ENCODE measurements around the gene SCOC. TPM values are rescaled to one million over a fixed set of nuclear protein-coding genes. Genes with fewer than 3 reads are reported as not detected.

The SCOC gene
- total RNA-seq, 1 donor from 2014 or later: 170 TPM

DNA sequence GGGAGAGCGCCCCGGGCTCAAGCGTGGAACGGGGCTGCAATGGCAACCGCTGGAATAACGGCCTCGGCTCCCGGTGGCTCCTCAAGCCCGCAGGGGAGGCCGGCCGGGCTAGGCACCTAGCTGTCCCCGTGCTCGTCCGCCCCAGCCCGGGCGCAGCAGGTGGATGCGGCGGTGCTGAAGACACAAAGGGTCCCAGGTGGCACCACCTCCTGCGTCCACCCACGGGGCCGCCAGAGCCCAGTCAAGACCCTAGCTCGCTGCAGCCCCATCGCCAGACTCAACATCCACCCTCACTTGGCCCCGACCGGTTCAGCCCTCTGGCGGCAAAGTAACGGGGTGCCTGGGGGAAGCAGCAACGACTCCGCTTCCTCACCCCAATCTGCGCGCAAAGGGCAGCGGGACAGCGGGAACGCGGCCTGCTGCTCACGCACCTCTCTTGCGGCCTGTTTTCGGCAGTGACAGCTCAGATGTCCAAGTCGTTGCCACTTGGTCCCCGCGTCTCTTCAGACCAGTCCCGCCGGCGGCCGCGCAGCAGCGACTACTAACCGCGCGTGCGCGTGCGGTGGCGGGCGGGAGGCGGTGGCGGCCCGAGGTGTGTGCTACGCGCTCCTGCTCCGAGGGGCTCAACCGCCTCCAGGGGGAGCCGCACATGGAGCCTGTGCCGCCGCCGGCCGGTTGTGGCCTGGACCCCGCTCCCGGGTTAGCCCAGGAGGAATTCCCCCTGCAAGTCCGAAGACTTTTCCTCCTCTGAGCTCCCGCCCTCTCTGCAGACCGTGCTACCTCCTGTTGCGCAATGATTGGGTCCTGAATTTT lies 53.9 kb downstream of the SCOC start, which contains the start of gene CLGN:
CLGN (minus strand) TSS at position 543 of the 813 bp plus-strand sequence. CDS start 14,570 bp downstream, outside the sequence.
- Histone ChIP-seq H3K27ac (peak within 1 kb of the TSS; percentile 40), H3K27me3 (peaks cover 6% of the 10 kb centered on the region), H3K36me3 (no peaks in the 10 kb centered on the region), H3K79me2 (ENCODE audit: low read depth) (peaks cover 9% of the 10 kb centered on the region), H3K9me3 (ENCODE audit: low read depth) (no peaks in the 10 kb centered on the region), H3K4me1 (peaks cover 13% of the 10 kb centered on the region), H3K9ac (peak within 1 kb of the TSS; percentile 51), H3F3A (ENCODE audit: low read depth) (peaks cover 19% of the 10 kb centered on the region), H4K20me1 (ENCODE audit: low read depth) (no peaks in the 10 kb centered on the region), H3K4me3 (peak within 1 kb of the TSS; percentile 74), H3K4me2 (peak within 1 kb of the TSS; percentile 91), H2AFZ (replicated peaks) (peak within 1 kb of the TSS; percentile 99)
- TF ChIP-seq EZH2phosphoT487 (IDR thresholded peaks at IDR 0.05): peak; percentile 34
- TF ChIP-seq, protein P1, sequence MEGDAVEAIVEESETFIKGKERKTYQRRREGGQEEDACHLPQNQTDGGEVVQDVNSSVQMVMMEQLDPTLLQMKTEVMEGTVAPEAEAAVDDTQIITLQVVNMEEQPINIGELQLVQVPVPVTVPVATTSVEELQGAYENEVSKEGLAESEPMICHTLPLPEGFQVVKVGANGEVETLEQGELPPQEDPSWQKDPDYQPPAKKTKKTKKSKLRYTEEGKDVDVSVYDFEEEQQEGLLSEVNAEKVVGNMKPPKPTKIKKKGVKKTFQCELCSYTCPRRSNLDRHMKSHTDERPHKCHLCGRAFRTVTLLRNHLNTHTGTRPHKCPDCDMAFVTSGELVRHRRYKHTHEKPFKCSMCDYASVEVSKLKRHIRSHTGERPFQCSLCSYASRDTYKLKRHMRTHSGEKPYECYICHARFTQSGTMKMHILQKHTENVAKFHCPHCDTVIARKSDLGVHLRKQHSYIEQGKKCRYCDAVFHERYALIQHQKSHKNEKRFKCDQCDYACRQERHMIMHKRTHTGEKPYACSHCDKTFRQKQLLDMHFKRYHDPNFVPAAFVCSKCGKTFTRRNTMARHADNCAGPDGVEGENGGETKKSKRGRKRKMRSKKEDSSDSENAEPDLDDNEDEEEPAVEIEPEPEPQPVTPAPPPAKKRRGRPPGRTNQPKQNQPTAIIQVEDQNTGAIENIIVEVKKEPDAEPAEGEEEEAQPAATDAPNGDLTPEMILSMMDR (IDR thresholded peaks at IDR 0.05): peak; percentile 67
- TF ChIP-seq EZH2 (IDR thresholded peaks at IDR 0.05): peak; percentile 29
- peaks cover 5% of the 10 kb centered on the region for H3K36me3 Mint-ChIP-seq
- peaks cover 12% of the 10 kb centered on the region for H3K4me1 Mint-ChIP-seq
- H3K4me3 Mint-ChIP-seq: peak within 1 kb of the TSS; percentile 91
- DNase-seq (ENCODE audit: low spot score): peak; percentile 97
- peaks cover 2% of the 10 kb centered on the region for H3K27me3 Mint-ChIP-seq (ENCODE audit: insufficient read depth, low read depth)
- H3K27ac Mint-ChIP-seq: peak within 1 kb of the TSS; percentile 48
- peaks cover 5% of the 10 kb centered on the region for H3K9me3 Mint-ChIP-seq

DNA sequence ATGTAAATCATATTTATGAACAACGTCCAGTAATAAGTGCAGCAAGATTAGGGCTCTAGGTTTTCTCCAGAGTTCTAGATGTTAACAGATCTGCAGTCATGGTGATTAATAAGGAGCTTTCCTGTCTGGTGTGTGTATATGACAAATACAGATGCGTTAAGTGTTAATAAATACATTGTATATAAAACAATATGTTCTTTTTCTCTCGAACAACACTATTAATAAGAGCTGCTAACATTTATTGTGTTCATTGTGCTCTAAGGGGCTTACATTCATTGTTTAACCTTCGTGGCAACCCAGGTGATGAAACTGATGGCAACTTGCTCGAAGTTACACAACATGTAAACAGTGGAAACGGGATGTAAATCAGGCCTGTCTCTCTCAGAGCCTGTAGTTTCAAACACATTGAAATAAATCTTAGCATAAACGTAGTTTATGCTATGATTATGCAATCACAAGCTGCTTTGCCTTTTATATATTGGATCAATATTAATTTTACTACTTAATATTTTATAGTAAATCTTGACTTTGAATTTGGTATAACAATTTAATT lies 54.5 kb downstream of the SCOC start:
- Histone ChIP-seq H4K20me1 (ENCODE audit: low read depth) (no peaks in the 10 kb centered on the region), H2AFZ (replicated peaks) (peak overlapping the region; percentile 29), H3K4me3 (peak overlapping the region; percentile 74), H3K79me2 (ENCODE audit: low read depth) (peaks cover 9% of the 10 kb centered on the region), H3K4me1 (peaks cover 13% of the 10 kb centered on the region), H3K9me3 (ENCODE audit: low read depth) (no peaks in the 10 kb centered on the region), H3K4me2 (peak overlapping the region; percentile 91), H3K27ac (no peak overlapping the region), H3K27me3 (peaks cover 6% of the 10 kb centered on the region), H3K36me3 (no peaks in the 10 kb centered on the region), H3F3A (ENCODE audit: low read depth) (peaks cover 19% of the 10 kb centered on the region), H3K9ac (no peak overlapping the region)
- Mint-ChIP-seq H3K4me3 (peak overlapping the region; percentile 91), H3K27ac (peak overlapping the region; percentile 29), H3K27me3 (ENCODE audit: insufficient read depth, low read depth) (peaks cover 4% of the 10 kb centered on the region), H3K36me3 (peaks cover 5% of the 10 kb centered on the region), H3K9me3 (peaks cover 2% of the 10 kb centered on the region), H3K4me1 (peaks cover 12% of the 10 kb centered on the region)
- TF ChIP-seq EZH2 (IDR thresholded peaks at IDR 0.05) (peak; percentile 10), EZH2phosphoT487 (IDR thresholded peaks at IDR 0.05) (no peak)
- TF ChIP-seq, protein P1 (IDR thresholded peaks at IDR 0.05): no peak
- no peak for DNase-seq (ENCODE audit: low spot score)

Other genes starting within 250 kb of the SCOC start
- gene MAML3, start 219.5 kb upstream of the SCOC start, total RNA-seq (ENCODE audit: low replicate concordance): 13.5 and 14.4 TPM in 2 replicates
- 22.7 and 37.8 TPM in 2 replicates for gene CLGN, start 54.0 kb downstream of the SCOC start, total RNA-seq (ENCODE audit: low replicate concordance)
- not detected in 2 replicates for gene MGAT4D, start 124.6 kb downstream of the SCOC start, total RNA-seq (ENCODE audit: low replicate concordance)
- gene ELMOD2, start 150.5 kb downstream of the SCOC start, total RNA-seq (ENCODE audit: low replicate concordance): 66.1 and 128 TPM in 2 replicates
- 0.28 TPM in 1 of 2 replicates, not detected in the other for gene UCP1, start 195.3 kb downstream of the SCOC start, total RNA-seq (ENCODE audit: low replicate concordance)

Measured in neural progenitor cell (in vitro differentiated cells).